Cardiac fibroblast (primary cell): ENCODE measurements around the gene WLS.
A peak's percentile ranks its signal among the peaks of the same experiment; 100 is the strongest.

Experiments used
- DNase-seq, 2 donors: peaks; one replicate each; pipeline versions ENCODE4 v3.0.0 to v3.0.0-alpha.2; 2010; ENCODE audit warnings: low read depth in 2 of 2
- H3K4me3 ChIP-seq, 2 donors: replicated peaks in 1 of 2; 1 replicate in 1 of 2; 2 replicates in 1 of 2; pipeline ENCODE4 v1.5.1; 2011; ENCODE audit warnings: low read depth in 2 of 2, low read length in 2 of 2, mild to moderate bottlenecking in 2 of 2, moderate library complexity in 1 of 2
- TF ChIP-seq, protein P1 (sequence below): IDR thresholded peaks from one replicate; pipeline ENCODE4 v1.5.1; 2011; ENCODE audit warnings: low read depth, mild to moderate bottlenecking, low read length, inconsistent platforms

The WLS gene

DNA sequence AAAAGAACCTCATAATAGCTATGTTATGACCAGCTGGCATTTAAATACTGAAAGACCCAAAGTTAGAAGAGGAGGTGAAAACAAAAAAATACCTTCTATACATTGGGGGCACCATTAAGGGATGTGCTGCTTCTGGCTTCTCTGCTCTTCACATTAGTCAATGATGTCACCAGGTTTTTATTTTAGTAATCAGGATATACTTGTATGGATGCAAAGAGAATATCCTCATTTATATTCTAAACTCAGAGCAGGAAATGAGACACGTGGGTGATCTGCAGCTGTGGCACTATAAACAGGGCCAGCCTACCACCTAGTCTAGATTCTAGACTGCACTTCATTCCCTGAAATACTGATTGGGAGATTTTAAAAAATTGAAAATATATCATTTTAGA, 51.2 kb downstream of the WLS start:
- no peak for DNase-seq
- no peak overlapping the region for H3K4me3 ChIP-seq
- TF ChIP-seq, protein P1, sequence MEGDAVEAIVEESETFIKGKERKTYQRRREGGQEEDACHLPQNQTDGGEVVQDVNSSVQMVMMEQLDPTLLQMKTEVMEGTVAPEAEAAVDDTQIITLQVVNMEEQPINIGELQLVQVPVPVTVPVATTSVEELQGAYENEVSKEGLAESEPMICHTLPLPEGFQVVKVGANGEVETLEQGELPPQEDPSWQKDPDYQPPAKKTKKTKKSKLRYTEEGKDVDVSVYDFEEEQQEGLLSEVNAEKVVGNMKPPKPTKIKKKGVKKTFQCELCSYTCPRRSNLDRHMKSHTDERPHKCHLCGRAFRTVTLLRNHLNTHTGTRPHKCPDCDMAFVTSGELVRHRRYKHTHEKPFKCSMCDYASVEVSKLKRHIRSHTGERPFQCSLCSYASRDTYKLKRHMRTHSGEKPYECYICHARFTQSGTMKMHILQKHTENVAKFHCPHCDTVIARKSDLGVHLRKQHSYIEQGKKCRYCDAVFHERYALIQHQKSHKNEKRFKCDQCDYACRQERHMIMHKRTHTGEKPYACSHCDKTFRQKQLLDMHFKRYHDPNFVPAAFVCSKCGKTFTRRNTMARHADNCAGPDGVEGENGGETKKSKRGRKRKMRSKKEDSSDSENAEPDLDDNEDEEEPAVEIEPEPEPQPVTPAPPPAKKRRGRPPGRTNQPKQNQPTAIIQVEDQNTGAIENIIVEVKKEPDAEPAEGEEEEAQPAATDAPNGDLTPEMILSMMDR: no peak

DNA sequence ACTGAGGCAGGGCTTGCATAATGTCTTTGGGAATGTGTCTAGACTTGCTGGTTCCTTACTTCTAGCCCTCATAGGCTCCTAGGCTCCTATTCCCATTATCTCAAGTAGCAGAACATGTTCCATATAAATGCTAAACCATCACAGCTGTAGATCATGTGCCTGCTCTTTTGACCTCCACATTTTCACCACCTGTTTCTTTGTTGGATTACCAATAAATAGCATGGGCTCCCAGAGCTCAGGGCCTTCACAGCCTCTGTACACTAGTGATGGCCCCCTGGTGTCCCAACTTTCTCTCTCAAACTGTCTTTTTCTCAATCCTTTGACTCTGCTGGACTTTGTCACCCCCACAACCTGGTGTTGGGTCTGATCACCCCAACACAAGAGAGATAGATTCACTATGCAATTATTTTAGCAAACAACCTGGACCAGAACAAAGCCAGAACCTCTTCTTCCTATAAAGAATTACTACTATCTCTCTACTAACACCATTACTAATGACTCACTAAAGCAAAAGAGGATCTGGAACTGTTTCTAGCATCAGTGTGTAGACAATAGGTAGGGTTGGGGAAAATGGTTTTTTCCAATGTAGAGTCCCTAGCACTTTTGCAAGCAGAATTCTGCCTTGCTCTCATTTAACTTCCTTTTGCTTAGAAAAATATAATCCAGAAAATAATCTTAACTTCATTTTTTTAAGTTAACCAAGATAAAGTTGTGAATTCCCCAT, 51.7 kb downstream of the WLS start:
- DNase-seq: no peak
- H3K4me3 ChIP-seq: no peak overlapping the region
- TF ChIP-seq, protein P1: no peak

DNA sequence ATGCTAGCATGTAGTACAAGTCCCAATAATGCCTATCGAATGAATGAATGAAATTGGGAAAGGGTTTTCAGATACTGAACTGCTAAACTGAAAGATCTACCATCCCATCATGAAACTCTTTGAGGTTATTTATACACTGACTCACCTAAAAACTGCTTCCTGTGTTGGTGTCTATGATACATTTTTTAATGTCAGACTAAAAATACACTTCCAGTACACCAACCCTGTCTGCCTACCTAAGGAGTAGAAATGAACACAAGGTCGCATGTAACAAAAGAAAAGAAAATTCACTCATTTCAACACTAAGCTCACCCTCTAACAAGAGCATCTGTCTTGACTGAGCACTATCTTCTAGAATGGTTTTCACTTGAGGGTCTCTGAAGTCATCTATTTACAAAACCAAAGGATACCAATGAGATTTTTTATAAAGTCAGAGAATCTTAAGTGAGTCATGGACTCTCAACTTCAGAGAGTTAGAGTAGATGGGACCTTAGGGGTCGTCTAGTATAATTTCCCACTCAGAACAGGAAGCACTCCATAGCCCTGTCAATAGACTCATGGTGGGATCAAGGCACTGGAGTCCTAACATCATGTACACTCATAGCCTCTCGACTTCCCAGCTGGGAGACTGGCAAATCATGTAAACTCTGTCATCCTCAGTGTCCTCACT, 53.4 kb downstream of the WLS start:
- DNase-seq: peak in 1 of 2 donors; percentile 81
- TF ChIP-seq, protein P1: no peak
- H3K4me3 ChIP-seq: no peak overlapping the region

DNA sequence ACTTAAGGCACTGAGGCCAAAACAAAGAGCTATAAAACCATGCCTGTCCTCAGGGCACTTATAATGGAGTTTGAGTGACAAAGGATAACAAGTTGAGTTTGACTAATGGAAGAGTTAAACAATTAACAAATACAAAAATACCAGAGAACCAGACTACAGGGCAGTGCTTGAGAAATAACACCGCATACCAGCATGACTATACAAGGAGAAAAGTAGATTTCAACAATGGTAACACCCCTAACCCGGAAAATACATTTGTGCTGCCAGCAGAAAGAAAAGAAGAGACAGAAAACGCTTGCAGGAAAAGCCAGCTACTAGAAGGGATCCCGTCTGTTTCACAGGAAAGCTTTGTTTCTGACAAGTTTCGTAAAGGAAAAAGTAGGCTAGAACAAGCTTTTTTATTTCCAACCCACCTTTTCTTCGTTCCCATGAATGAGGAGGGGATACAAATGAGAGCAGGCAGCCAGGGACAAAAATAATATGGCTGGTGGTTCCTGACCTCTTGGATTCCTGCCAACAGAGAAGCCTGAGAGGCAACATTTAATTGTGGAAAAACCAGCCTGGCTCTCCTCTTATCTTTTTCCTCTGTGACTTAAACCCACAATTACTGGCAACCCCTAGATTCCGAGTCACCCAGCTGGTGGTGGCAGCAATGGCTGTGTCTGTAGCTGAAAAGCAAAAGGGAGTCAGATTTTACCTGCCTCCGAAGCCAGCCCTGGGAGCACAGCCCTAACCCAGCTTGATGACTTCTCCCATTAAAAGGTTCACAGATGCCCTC, 56.5 kb downstream of the WLS start:
- H3K4me3 ChIP-seq: no peak overlapping the region
- peak; percentile 52 to 54 for DNase-seq
- TF ChIP-seq, protein P1: no peak

DNA sequence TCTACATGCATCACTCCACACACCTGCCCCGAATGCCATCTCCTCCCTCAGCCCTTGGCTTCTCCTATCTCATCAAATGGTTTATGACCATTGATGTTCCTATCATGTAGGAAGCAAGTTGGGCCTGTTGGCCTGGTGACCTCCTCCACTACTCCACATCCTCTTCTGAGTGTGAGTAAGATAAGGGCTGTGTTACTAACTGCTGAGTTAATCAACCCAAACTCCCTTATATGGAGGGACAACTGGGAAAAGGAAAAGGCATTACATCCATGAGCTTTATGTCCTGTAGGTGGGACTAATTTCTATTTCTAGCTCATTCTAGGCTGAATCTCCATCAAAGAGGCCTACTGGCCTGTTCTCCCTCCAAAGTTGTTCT, 57.6 kb downstream of the WLS start:
- TF ChIP-seq, protein P1: no peak
- no peak overlapping the region for H3K4me3 ChIP-seq
- peak; percentile 45 to 79 for DNase-seq

DNA sequence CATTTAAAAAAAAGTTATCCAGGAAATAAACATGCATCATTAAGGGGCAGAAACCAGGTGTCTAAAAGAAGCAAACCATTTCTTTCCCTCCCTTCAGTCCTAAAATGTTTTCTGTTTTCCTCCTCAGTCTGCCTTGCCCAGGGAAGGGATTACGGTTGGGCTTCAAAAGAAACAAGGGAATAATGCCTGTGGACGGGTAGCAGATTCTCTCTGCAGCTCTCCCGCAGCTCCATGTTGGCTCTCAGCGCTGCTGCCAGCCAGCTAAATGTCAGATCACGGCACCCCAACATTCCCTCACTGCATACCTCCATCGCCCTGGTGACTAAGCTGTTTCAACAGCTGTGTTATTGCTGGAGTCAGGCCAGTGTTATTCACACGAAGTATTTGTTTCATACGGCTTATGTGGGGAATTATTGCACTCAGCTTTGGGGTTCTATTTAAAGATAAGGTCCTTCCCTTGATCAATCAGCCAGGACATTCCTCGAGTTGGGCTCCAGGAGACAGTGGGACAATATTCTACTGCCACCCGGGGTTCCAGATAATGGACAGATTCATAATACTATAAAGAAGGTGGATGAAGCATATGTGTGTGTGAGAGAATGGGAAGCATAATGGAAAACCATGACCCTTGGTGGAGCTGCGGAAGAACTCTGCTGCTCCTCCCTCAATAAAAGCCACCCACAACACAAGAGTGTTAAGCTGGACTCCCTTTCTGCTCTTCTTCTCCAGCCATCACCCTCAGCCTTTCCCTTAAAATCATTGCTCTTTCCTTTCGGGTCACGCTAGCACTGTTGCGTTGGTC, 58.2 kb downstream of the WLS start:
- peak overlapping the region in 1 of 2 donors; percentile 32 for H3K4me3 ChIP-seq
- DNase-seq: peak; percentile 94 to 97
- TF ChIP-seq, protein P1: no peak
